Gastroesophageal sphincter (tissue), 4 donors: ENCODE results near the gene LEKR1. TPM values are rescaled to one million over a fixed set of nuclear protein-coding genes. Genes with fewer than 3 reads are reported as not detected.

Experiments used
- ATAC-seq: fragments of 150-250 bp; one replicate; pipeline ENCODE4 v1.9.1; 2016; ENCODE audit warnings: mild to moderate bottlenecking, moderate library complexity
- H3K27ac ChIP-seq, 4 donors: fragments of 200-600 bp; sonication (generic) in 3 of 4; 1 replicate in 3 of 4; 2 replicates in 1 of 4; pipeline ENCODE4 v1.5.1; 2016 to 2019
- H3K27me3 ChIP-seq: fragments of 200-600 bp; sonication (generic); one replicate; pipeline ENCODE4 v1.5.1; 2019
- H3K36me3 ChIP-seq, 2 donors: fragments of 200-600 bp; sonication (generic); one replicate each; pipeline ENCODE4 v1.5.1; 2019; ENCODE audit warnings: control low read depth in 1 of 2
- H3K4me1 ChIP-seq, 3 donors: fragments of 200-600 bp; sonication (generic); 1 replicate in 2 of 3; 2 replicates in 1 of 3; pipeline ENCODE4 v1.5.1; 2016 to 2019; ENCODE audit warnings: control low read depth in 2 of 3
- H3K4me3 ChIP-seq, 2 donors: fragments of 200-600 bp; sonication (generic); one replicate each; pipeline ENCODE4 v1.5.1; 2019; ENCODE audit warnings: mild to moderate bottlenecking in 1 of 2, moderate library complexity in 1 of 2
- H3K9me3 ChIP-seq, 3 donors: fragments of 200-600 bp; sonication (generic); one replicate each; pipeline ENCODE4 v1.5.1; 2017 to 2019; ENCODE audit warnings: control low read depth in 2 of 3
- CTCF ChIP-seq, 4 experiments: fragments of 200-600 bp in 2 of 4; fragments of 450-650 bp in 2 of 4; sonication (generic) in 1 of 4; IDR thresholded peaks; one replicate each; pipeline ENCODE4 v1.5.1; 2017 to 2019; ENCODE audit warnings: antibody characterized with exemption in 4 of 4, mild to moderate bottlenecking in 2 of 4, moderate library complexity in 2 of 4
- EP300 ChIP-seq: sonication (generic); formaldehyde crosslinking; IDR thresholded peaks from one replicate; pipeline ENCODE4 v1.6.1; 2017; ENCODE audit warnings: antibody characterized with exemption, mild to moderate bottlenecking
- POLR2A ChIP-seq, 2 donors: fragments of 450-650 bp; IDR thresholded peaks; one replicate each; pipeline ENCODE4 v1.6.1; 2017; ENCODE audit warnings: antibody characterized with exemption in 2 of 2, mild to moderate bottlenecking in 2 of 2, moderate library complexity in 1 of 2
- POLR2AphosphoS5 ChIP-seq: sonication (generic); formaldehyde crosslinking; IDR thresholded peaks from one replicate; pipeline ENCODE4 v1.6.1; 2017; ENCODE audit warnings: antibody characterized with exemption
- WGBS, 2 donors: methylation state at CpG; one replicate each; pipeline ENCODE4 v1.1.5; 2018; ENCODE audit warnings: low coverage in 1 of 2; 5-methylcytosine and 5-hydroxymethylcytosine counted together
- total RNA-seq, 4 donors: library from RNA; depleted of rRNA; stranded (reverse); fragments of >200 nt; gene quantifications; one replicate each; pipeline ENCODE4 v1.1.0, GENCODE V29; 2016

The LEKR1 gene
- total RNA-seq, 4 donors from 2014 or later: 2.7 TPM; not detected in 3

GRCh38 chr3:157081626-157082210, 255.6 kb downstream of the LEKR1 start:
- TF ChIP-seq EP300: no peak
- TF ChIP-seq CTCF (IDR thresholded peaks at IDR 0.05): peak; percentile 96 to 99 (median 98)
- TF ChIP-seq POLR2AphosphoS5: peak; percentile 49
- H3K27ac ChIP-seq: peak overlapping the region in 3 of 4 donors; percentile 38 to 48 (median 42)

DNA sequence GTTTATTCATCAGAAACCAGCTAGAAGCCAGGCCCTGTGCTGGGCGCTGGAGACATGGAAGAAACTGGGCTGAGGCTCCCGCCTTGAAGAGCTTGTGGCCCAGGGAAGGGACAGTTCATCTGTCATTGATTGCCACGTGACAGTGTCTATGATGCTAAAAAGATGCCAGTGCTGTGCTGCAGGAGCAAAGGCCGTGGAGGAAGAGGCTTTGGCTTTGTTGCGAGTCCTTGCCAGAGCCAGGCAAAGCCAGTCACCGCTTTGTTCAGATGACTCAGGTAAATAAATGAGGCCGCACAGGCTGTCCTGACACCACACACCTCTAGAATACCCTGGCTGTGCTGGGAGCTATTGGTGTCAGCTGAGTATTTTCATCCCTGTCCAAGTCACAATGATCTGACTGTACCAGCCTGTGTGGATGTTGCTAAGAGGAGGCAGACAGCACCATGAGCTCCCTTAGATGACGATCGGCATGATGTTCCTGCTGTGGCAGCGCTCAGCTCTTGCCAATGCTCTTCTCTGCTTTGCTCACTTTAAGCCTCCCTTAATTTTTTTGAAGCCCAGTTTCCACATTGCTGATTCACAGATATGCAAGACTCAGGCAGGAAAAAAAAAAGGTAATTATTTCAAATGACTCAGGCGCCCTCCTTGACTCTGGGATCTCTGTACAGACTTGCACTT, 256.3 kb downstream of the LEKR1 start:
- Histone ChIP-seq H3K9me3 (no peaks in the 10 kb centered on the region), H3K27me3 (no peaks in the 10 kb centered on the region), H3K36me3 (no peaks in the 10 kb centered on the region), H3K4me1 (peaks cover 3 to 36% (median 18%) of the 10 kb centered on the region in 3 donors), H3K4me3 (no peak overlapping the region), H3K27ac (peak overlapping the region in 1 of 4 donors; percentile 42)
- WGBS, 2 donors: 72 to 100% methylated on average over 1 to 10 of the region's 11 CpGs
- ATAC-seq: no peak
- TF ChIP-seq CTCF (IDR thresholded peaks at IDR 0.05) (no peak), POLR2AphosphoS5 (no peak), EP300 (no peak), POLR2A (IDR thresholded peaks at IDR 0.05) (no peak)

More at GRCh38 chr3:157081626-157082210, 255.6 kb downstream of the LEKR1 start:
- H3K27me3 ChIP-seq: no peaks in the 10 kb centered on the region
- ATAC-seq: peak; percentile 94
- peaks cover 0 to 29% (median 11%) of the 10 kb centered on the region in 3 donors for H3K4me1 ChIP-seq
- no peaks in the 10 kb centered on the region for H3K36me3 ChIP-seq
- H3K4me3 ChIP-seq: no peak overlapping the region
- no peaks in the 10 kb centered on the region for H3K9me3 ChIP-seq
- WGBS, 2 donors: 20 to 22% methylated on average over 3 to 5 of the region's 15 CpGs

- no peaks in the 10 kb centered on the region for H3K9me3 ChIP-seq
- peaks cover 10 to 46% (median 26%) of the 10 kb centered on the region in 3 donors for H3K4me1 ChIP-seq
- H3K4me3 ChIP-seq: no peak overlapping the region
- no peaks in the 10 kb centered on the region for H3K27me3 ChIP-seq
- no peak overlapping the region for H3K27ac ChIP-seq
- TF ChIP-seq POLR2AphosphoS5 (no peak), EP300 (no peak), CTCF (IDR thresholded peaks at IDR 0.05) (no peak)
- 100% methylated on average over 1 of the region's 1 CpG for WGBS, 2 donors
- no peaks in the 10 kb centered on the region for H3K36me3 ChIP-seq
- ATAC-seq: no peak
Measured at GRCh38 chr3:157083824-157084223, 257.7 kb downstream of the LEKR1 start.

- peaks cover 10 to 57% (median 37%) of the 10 kb centered on the region in 3 donors for H3K4me1 ChIP-seq
- WGBS, 2 donors: 32 to 56% methylated on average over 4 to 5 of the region's 6 CpGs
- no peaks in the 10 kb centered on the region for H3K9me3 ChIP-seq
- H3K36me3 ChIP-seq: no peaks in the 10 kb centered on the region
- no peak overlapping the region for H3K4me3 ChIP-seq
- TF ChIP-seq EP300: no peak
- TF ChIP-seq CTCF (IDR thresholded peaks at IDR 0.05): no peak
- TF ChIP-seq POLR2AphosphoS5: no peak
- TF ChIP-seq POLR2A (IDR thresholded peaks at IDR 0.05): no peak
- no peak for ATAC-seq
- H3K27ac ChIP-seq: peak overlapping the region; percentile 98 to 99 (median 99)
- H3K27me3 ChIP-seq: no peaks in the 10 kb centered on the region
Measured at GRCh38 chr3:157086060-157086750, 260.1 kb downstream of the LEKR1 start.
